Measurements from ENCODE around the gene SEC22B.
"Not testable (repeated sequence)": the region's sequence is repeated elsewhere in the genome, so short reads cannot be mapped to it uniquely, and the experiment has no call there.

DNA sequence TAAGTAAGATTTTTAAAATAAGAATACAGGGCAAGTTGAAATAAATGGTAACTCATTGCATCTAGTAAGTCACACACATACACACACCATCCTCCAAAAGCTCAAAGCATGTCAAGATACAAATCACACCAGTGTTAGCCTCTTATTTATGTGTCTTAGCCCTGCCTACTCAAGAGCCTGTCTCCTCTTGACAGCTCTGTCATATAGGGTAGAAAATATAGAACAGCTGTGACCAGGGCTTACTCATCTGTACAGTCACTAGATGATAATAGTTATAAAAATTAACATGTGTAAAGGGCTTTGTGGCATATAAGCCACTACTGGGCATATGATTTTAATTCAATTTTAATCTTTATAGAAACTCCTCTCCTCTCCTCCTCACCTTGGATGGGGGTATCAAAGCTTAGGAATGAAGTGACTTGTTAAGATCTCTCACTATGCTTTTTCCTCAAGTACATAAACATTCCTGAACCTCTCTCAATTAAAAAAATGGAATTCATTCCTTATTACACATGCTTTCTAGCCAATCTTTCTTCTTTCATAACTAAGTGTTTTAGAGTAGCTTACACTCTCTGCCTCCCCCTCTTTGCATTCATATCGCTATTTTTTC is 35.6 kb downstream of the SEC22B start:
- not testable (repeated sequence) for TF ChIP-seq EZH2phosphoT487 (IDR thresholded peaks at IDR 0.05)
- TF ChIP-seq, protein P1, sequence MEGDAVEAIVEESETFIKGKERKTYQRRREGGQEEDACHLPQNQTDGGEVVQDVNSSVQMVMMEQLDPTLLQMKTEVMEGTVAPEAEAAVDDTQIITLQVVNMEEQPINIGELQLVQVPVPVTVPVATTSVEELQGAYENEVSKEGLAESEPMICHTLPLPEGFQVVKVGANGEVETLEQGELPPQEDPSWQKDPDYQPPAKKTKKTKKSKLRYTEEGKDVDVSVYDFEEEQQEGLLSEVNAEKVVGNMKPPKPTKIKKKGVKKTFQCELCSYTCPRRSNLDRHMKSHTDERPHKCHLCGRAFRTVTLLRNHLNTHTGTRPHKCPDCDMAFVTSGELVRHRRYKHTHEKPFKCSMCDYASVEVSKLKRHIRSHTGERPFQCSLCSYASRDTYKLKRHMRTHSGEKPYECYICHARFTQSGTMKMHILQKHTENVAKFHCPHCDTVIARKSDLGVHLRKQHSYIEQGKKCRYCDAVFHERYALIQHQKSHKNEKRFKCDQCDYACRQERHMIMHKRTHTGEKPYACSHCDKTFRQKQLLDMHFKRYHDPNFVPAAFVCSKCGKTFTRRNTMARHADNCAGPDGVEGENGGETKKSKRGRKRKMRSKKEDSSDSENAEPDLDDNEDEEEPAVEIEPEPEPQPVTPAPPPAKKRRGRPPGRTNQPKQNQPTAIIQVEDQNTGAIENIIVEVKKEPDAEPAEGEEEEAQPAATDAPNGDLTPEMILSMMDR (IDR thresholded peaks at IDR 0.05), result not testable (repeated sequence)
